Mesenchymal stem cell (in vitro differentiated cells and primary cell): ENCODE data around the gene CUX1.

Experiments used
- DNase-seq: peaks from one replicate; pipeline ENCODE4 v3.0.0-alpha.2; 2013
- H2AFZ ChIP-seq: one replicate; pipeline ENCODE4 v1.6.1; 2013; ENCODE audit warnings: low read depth, mild to moderate bottlenecking, control low read depth, inconsistent platforms, low read length, moderate library complexity
- H2AK5ac ChIP-seq: 2 replicates; pipeline ENCODE4 v1.6.1; 2013; ENCODE audit warnings: low read length, moderate library complexity, mild to moderate bottlenecking, inconsistent platforms; ENCODE audit not compliant: severe bottlenecking
- H2BK120ac ChIP-seq: one replicate; pipeline ENCODE4 v1.6.1; 2013; ENCODE audit warnings: low read depth, mild to moderate bottlenecking, inconsistent platforms, low read length, moderate library complexity
- H2BK12ac ChIP-seq, 2 experiments: one replicate each; pipeline ENCODE4 v1.6.1; 2013; ENCODE audit warnings: inconsistent platforms in 2 of 2, low read length in 2 of 2, mild to moderate bottlenecking in 2 of 2, moderate library complexity in 2 of 2, control low read depth in 1 of 2
- H2BK15ac ChIP-seq: one replicate; pipeline ENCODE4 v1.6.1; 2013; ENCODE audit warnings: mild to moderate bottlenecking, low read depth, inconsistent platforms; ENCODE audit not compliant: poor library complexity, severe bottlenecking
- H2BK5ac ChIP-seq: 2 replicates; pipeline ENCODE4 v1.6.1; 2013; ENCODE audit warnings: low read depth, mild to moderate bottlenecking, low read length, control low read depth, inconsistent platforms; ENCODE audit not compliant: poor library complexity, severe bottlenecking
- H3K14ac ChIP-seq, 2 experiments: one replicate each; pipeline ENCODE4 v1.6.1; 2013; ENCODE audit warnings: inconsistent platforms in 2 of 2, low read length in 2 of 2, control low read depth in 1 of 2, mild to moderate bottlenecking in 1 of 2, moderate library complexity in 1 of 2
- H3K18ac ChIP-seq, 2 experiments: one replicate each; pipeline ENCODE4 v1.6.1; 2013; ENCODE audit warnings: inconsistent platforms in 2 of 2, low read length in 2 of 2, control low read depth in 1 of 2, low read depth in 1 of 2, mild to moderate bottlenecking in 1 of 2
- H3K23ac ChIP-seq, 2 experiments: one replicate each; pipeline ENCODE4 v1.6.1; 2013; ENCODE audit warnings: inconsistent platforms in 2 of 2, low read length in 2 of 2, mild to moderate bottlenecking in 2 of 2, moderate library complexity in 2 of 2, control low read depth in 1 of 2
- H3K27ac ChIP-seq: 2 replicates; pipeline ENCODE4 v1.5.1; 2013; ENCODE audit warnings: mild to moderate bottlenecking, moderate library complexity, low read length, control low read depth, inconsistent platforms; ENCODE audit not compliant: poor library complexity, severe bottlenecking
- H3K27me3 ChIP-seq, 2 experiments: 2 replicates each; pipeline versions ENCODE4 v1.6.1 to v1.7.0; 2013; ENCODE audit warnings: low read length in 2 of 2, mild to moderate bottlenecking in 2 of 2, moderate library complexity in 2 of 2, control low read depth in 1 of 2, inconsistent platforms in 1 of 2; ENCODE audit not compliant: control insufficient read depth in 1 of 2, insufficient read depth in 1 of 2
- H3K36me3 ChIP-seq, 2 experiments: 2 replicates each; pipeline versions ENCODE4 v1.6.1 to v1.7.0; 2013; ENCODE audit warnings: low read length in 2 of 2, control low read depth in 1 of 2, inconsistent platforms in 1 of 2, low read depth in 1 of 2, mild to moderate bottlenecking in 1 of 2; ENCODE audit not compliant: insufficient read depth in 2 of 2, control insufficient read depth in 1 of 2
- H3K4ac ChIP-seq, 2 experiments: one replicate each; pipeline ENCODE4 v1.6.1; 2013; ENCODE audit warnings: inconsistent platforms in 2 of 2, low read length in 2 of 2, mild to moderate bottlenecking in 2 of 2, moderate library complexity in 2 of 2, control low read depth in 1 of 2, low read depth in 1 of 2
- H3K4me1 ChIP-seq: 2 replicates; pipeline ENCODE4 v1.6.1; 2013; ENCODE audit warnings: low read depth, low read length, control low read depth; ENCODE audit not compliant: control insufficient read depth, insufficient read depth
- H3K4me2 ChIP-seq: 2 replicates; pipeline ENCODE4 v1.6.1; 2013; ENCODE audit warnings: low read length, mild to moderate bottlenecking, inconsistent platforms; ENCODE audit not compliant: poor library complexity, severe bottlenecking
- H3K4me3 ChIP-seq, 2 experiments: 2 replicates each; pipeline versions ENCODE4 v1.5.1 to v1.7.0; 2013; ENCODE audit warnings: low read length in 2 of 2, mild to moderate bottlenecking in 2 of 2, control low read depth in 1 of 2, low read depth in 1 of 2; ENCODE audit not compliant: insufficient read depth in 1 of 2
- H3K79me1 ChIP-seq: replicated peaks from 2 replicates; pipeline ENCODE4 v1.6.1; 2013; ENCODE audit warnings: mild to moderate bottlenecking, control low read depth, low read length, inconsistent platforms; ENCODE audit not compliant: poor library complexity, severe bottlenecking
- H3K9ac ChIP-seq: 2 replicates; pipeline ENCODE4 v1.7.0; 2013; ENCODE audit warnings: mild to moderate bottlenecking, low read length, moderate library complexity
- H3K9me3 ChIP-seq: 2 replicates; pipeline ENCODE4 v1.7.0; 2013; ENCODE audit warnings: mild to moderate bottlenecking, low read length; ENCODE audit not compliant: control insufficient read depth
- H4K8ac ChIP-seq: one replicate; pipeline ENCODE4 v1.6.1; 2013; ENCODE audit warnings: inconsistent platforms, mild to moderate bottlenecking, low read length, moderate library complexity
- H4K91ac ChIP-seq: one replicate; pipeline ENCODE4 v1.6.1; 2013; ENCODE audit warnings: mild to moderate bottlenecking, low read length, inconsistent platforms
- WGBS: methylation state at CpG from one replicate; pipeline ENCODE4 v1.1.7; 2013; ENCODE audit warnings: mixed read lengths; 5-methylcytosine and 5-hydroxymethylcytosine counted together

Gene CUX1

DNA sequence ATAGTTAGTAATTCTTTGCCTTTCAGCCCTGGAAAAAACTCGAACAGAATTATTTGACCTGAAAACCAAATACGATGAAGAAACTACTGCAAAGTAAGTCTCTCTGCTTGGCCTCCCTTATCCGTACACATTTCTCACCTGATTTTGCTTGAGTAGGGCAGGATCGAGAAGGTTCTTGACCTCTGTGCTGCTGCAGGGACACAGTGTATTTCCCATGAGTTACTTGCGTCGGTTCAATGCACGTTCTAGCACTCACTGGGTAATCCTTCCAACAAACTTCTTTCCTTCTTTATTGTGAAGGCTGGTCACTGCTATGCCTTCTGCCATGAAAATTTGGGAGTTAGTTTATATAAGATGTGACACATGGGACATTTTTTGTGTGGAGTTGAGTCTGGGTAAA is 297.8 kb downstream of the CUX1 start:
- Histone ChIP-seq H3K27me3 (no peaks in the 10 kb centered on the region), H2BK15ac (no peak overlapping the region), H3K36me3 (peaks cover 43 to 49% of the 10 kb centered on the region in 2 experiments), H3K23ac (no peak overlapping the region), H3K79me1 (peaks cover 7% of the 10 kb centered on the region), H2AFZ (no peak overlapping the region), H2BK5ac (no peak overlapping the region), H3K14ac (no peak overlapping the region), H2BK120ac (no peak overlapping the region), H3K18ac (no peak overlapping the region), H3K4me1 (peaks cover 8% of the 10 kb centered on the region), H3K4ac (no peak overlapping the region), H3K4me2 (no peak overlapping the region), H3K4me3 (no peak overlapping the region), H4K91ac (no peak overlapping the region), H2BK12ac (no peak overlapping the region), H3K27ac (no peak overlapping the region), H3K9me3 (no peaks in the 10 kb centered on the region), H3K9ac (no peak overlapping the region), H2AK5ac (no peak overlapping the region), H4K8ac (no peak overlapping the region)
- DNase-seq, result no peak
- 99% methylated on average over 4 of the region's 7 CpGs for WGBS

DNA sequence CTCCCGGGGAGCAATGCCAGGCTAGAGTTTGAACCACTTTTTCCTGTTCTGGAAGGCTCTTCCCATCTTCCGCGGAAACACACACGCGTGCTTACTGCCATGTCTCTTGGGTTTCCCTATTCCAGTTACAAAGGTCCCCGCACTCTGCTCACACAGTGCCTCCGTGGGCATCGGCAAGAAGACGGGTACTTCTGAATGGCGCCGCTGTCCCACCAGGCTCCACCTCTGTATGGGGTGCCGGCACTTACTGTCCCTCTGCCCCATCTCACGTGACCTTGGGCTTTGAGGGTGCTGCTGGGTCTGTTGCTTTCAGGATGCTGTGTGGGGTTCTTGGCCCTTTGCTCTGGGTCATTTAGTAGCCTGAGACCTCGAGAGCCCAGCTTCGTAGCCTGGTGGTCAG is 298.5 kb downstream of the CUX1 start:
- Histone ChIP-seq H3K27me3 (no peaks in the 10 kb centered on the region), H3K4me3 (no peak overlapping the region), H3K4me1 (peaks cover 8% of the 10 kb centered on the region), H4K8ac (no peak overlapping the region), H3K9me3 (no peaks in the 10 kb centered on the region), H3K23ac (no peak overlapping the region), H2BK5ac (no peak overlapping the region), H2BK120ac (no peak overlapping the region), H3K4me2 (no peak overlapping the region), H2AK5ac (no peak overlapping the region), H2BK12ac (no peak overlapping the region), H4K91ac (no peak overlapping the region), H2AFZ (no peak overlapping the region), H3K79me1 (peaks cover 8% of the 10 kb centered on the region), H3K14ac (no peak overlapping the region), H3K18ac (no peak overlapping the region), H3K36me3 (peaks cover 43% of the 10 kb centered on the region in 2 experiments), H2BK15ac (no peak overlapping the region), H3K27ac (no peak overlapping the region), H3K9ac (no peak overlapping the region), H3K4ac (no peak overlapping the region)
- no peak for DNase-seq
- 96% methylated on average over 13 of the region's 15 CpGs for WGBS

DNA sequence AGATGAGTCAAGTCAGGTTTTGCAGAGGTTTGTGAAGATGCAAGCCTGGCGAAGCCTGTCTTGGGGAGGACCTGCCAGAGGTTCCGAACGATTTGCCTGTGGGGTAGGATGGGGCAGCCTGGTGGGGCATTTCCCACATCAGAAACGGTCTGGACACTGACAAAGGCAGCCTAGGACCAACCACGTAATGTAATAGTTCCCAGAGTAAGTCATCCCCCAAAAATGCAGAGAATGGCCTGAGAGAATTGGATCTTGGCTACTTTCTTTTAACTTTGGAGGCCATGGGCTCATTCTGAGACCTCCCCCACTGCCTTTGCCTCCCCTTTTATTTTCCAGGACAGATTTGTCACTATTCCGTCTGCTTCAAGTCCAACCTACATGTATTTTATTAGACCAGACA is 300.3 kb downstream of the CUX1 start:
- Histone ChIP-seq H3K18ac (no peak overlapping the region), H3K23ac (no peak overlapping the region), H2BK12ac (no peak overlapping the region), H2AK5ac (no peak overlapping the region), H4K91ac (no peak overlapping the region), H3K27ac (peak overlapping the region; percentile 4), H3K4me3 (no peak overlapping the region), H2BK5ac (no peak overlapping the region), H2BK120ac (no peak overlapping the region), H4K8ac (no peak overlapping the region), H2BK15ac (no peak overlapping the region), H2AFZ (no peak overlapping the region), H3K36me3 (peaks cover 36% of the 10 kb centered on the region in 2 experiments), H3K4ac (no peak overlapping the region), H3K9me3 (no peaks in the 10 kb centered on the region), H3K79me1 (peaks cover 12% of the 10 kb centered on the region), H3K14ac (no peak overlapping the region), H3K4me2 (no peak overlapping the region), H3K27me3 (no peaks in the 10 kb centered on the region), H3K4me1 (peaks cover 15% of the 10 kb centered on the region), H3K9ac (no peak overlapping the region)
- peak; percentile 72 for DNase-seq
- WGBS, result 66% methylated on average over 6 of the region's 6 CpGs

DNA sequence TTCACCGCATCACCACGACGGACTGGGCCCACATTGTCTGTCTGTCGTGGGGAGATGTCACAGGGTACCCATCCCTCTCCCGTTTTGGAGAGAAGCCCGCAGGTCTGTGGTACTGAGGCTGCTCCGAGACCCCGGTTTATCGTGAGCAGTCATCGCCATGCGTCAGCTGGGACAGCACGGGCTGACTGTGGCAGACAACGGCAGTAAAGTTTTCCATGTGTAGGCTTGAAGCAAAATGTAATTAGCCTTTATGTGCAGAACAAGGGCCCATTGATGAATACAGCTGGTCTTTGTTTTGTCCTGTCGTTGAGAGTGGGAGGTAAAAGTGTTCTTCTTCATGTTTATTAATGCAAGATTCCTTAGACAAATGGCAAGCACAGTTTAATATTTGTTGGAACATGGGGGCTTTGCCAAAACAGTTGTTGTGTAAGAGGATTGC is 301.8 kb downstream of the CUX1 start:
- Histone ChIP-seq H3K79me1 (peaks cover 12% of the 10 kb centered on the region), H3K4me3 (no peak overlapping the region), H2BK12ac (no peak overlapping the region), H3K36me3 (peaks cover 24 to 27% of the 10 kb centered on the region in 2 experiments), H3K14ac (no peak overlapping the region), H4K91ac (no peak overlapping the region), H2BK5ac (no peak overlapping the region), H3K4me1 (peaks cover 16% of the 10 kb centered on the region), H3K27ac (no peak overlapping the region), H3K4ac (no peak overlapping the region), H3K9ac (no peak overlapping the region), H2BK15ac (no peak overlapping the region), H3K23ac (no peak overlapping the region), H3K27me3 (no peaks in the 10 kb centered on the region), H2BK120ac (no peak overlapping the region), H3K9me3 (no peaks in the 10 kb centered on the region), H4K8ac (no peak overlapping the region), H3K18ac (no peak overlapping the region), H3K4me2 (no peak overlapping the region), H2AFZ (no peak overlapping the region), H2AK5ac (no peak overlapping the region)
- no peak for DNase-seq
- WGBS, result 91% methylated on average over 14 of the region's 14 CpGs
